Suppressor macrophage treated with lipopolysaccharide for 1 hour (primary cell): ENCODE measurements around the gene RAB36.

Experiments used
- DNase-seq, 3 donors: peaks; one replicate each; pipeline ENCODE4 v3.0.0-alpha.2; 2020 to 2022

Gene RAB36

GRCh38 chr22:23138584-23139435 lies 6.5 kb upstream of the RAB36 start:
- peak in 1 of 3 donors; percentile 19 for DNase-seq

GRCh38 chr22:23140385-23140784 lies 4.9 kb upstream of the RAB36 start:
- DNase-seq: no peak

GRCh38 chr22:23142546-23143105 lies 2.7 kb upstream of the RAB36 start:
- DNase-seq: no peak

GRCh38 chr22:23143119-23143518 lies 2.2 kb upstream of the RAB36 start:
- no peak for DNase-seq

- no peak for DNase-seq
Observed at GRCh38 chr22:23144432-23144831, 845 bp upstream of the RAB36 start.

- DNase-seq: no peak
Observed at GRCh38 chr22:23145878-23146470, 697 bp downstream of the RAB36 start.

- DNase-seq: no peak
Observed at GRCh38 chr22:23146478-23147205, 1.4 kb downstream of the RAB36 start.

- no peak for DNase-seq
Observed at GRCh38 chr22:23147617-23148387, 2.5 kb downstream of the RAB36 start.

GRCh38 chr22:23149743-23150238 lies 4.5 kb downstream of the RAB36 start:
- no peak for DNase-seq

GRCh38 chr22:23150762-23151161 lies 5.5 kb downstream of the RAB36 start:
- DNase-seq: no peak

GRCh38 chr22:23151827-23152226 lies 6.5 kb downstream of the RAB36 start:
- no peak for DNase-seq

GRCh38 chr22:23152238-23153114 lies 7.2 kb downstream of the RAB36 start:
- peak; percentile 63 to 76 (median 68) for DNase-seq

- no peak for DNase-seq
Observed at GRCh38 chr22:23153994-23154393, 8.7 kb downstream of the RAB36 start.

- no peak for DNase-seq
Observed at GRCh38 chr22:23154461-23154860, 9.2 kb downstream of the RAB36 start.

- DNase-seq: no peak
Observed at GRCh38 chr22:23155143-23155542, 9.9 kb downstream of the RAB36 start.

- no peak for DNase-seq
Observed at GRCh38 chr22:23155831-23156230, 10.6 kb downstream of the RAB36 start.

GRCh38 chr22:23156286-23156685 lies 11.0 kb downstream of the RAB36 start:
- no peak for DNase-seq

GRCh38 chr22:23157560-23158515 lies 12.6 kb downstream of the RAB36 start:
- no peak for DNase-seq

- no peak for DNase-seq
Observed at GRCh38 chr22:23158516-23159290, 13.4 kb downstream of the RAB36 start.
